ENCODE data around the gene OTUB1. TPM values are rescaled to one million over a fixed set of nuclear protein-coding genes. Genes with fewer than 3 reads are reported as not detected.
"Not testable (repeated sequence)": the region's sequence is repeated elsewhere in the genome, so short reads cannot be mapped to it uniquely, and the experiment has no call there.

Gene OTUB1, protein sequence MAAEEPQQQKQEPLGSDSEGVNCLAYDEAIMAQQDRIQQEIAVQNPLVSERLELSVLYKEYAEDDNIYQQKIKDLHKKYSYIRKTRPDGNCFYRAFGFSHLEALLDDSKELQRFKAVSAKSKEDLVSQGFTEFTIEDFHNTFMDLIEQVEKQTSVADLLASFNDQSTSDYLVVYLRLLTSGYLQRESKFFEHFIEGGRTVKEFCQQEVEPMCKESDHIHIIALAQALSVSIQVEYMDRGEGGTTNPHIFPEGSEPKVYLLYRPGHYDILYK
- 45.5 TPM for polyA plus RNA-seq (ENCODE audit: insufficient read length)

GRCh38 chr11:63986156-63986931 is at the start of gene OTUB1:
TSS of gene OTUB1 (plus strand) at chr11:63986438. CDS start at chr11:63986457, 19 bp downstream.
- DNase-seq (ENCODE audit: low read depth), result peak; percentile 62

DNA sequence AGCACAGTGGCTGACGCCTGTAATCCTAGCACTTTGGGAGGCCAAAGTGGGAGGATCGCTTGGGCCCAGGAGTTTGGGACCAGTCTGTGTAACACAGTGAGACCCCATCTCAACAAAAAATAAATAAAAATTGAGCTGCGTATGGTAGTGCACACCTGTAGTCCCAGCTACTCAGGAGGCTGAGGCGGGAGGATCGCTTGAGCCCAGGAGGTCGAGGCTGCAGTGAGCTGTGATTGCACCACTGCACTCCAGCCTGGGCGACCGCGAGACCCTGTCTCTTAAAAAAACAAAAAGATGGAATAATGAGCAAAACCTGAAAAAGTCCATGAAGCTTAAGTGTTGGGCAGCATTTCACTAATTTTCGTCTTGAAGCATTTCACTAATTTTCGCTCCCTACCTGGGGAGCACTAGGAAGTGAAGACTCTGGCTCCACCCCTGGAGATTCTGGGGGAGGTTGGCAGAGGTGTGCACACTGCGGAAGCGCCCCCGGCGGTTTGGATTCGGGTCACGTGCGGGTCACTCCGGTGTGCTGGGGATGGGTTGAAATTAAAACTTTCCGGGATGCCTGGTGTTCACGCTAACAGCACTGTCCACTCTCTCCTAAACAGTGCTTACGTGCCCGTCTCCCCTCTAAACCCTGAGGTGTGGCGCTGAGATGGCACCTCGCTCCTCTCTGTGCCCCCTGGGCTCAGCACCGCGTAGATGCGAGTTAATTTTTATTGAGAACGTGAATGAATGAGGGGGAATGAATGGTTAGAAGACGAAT is 48.3 kb upstream of the OTUB1 start:
- no peak for DNase-seq (ENCODE audit: low read depth)

- DNase-seq (ENCODE audit: low read depth), result no peak
Measured at GRCh38 chr11:63938479-63939396, 47.5 kb upstream of the OTUB1 start, which contains the start of gene NAA40. TSS of gene NAA40 (plus strand) at chr11:63939002. CDS start at chr11:63939097, 95 bp downstream.

- no peak for DNase-seq (ENCODE audit: low read depth)
Measured at GRCh38 chr11:63939397-63939891, 46.8 kb upstream of the OTUB1 start.

DNA sequence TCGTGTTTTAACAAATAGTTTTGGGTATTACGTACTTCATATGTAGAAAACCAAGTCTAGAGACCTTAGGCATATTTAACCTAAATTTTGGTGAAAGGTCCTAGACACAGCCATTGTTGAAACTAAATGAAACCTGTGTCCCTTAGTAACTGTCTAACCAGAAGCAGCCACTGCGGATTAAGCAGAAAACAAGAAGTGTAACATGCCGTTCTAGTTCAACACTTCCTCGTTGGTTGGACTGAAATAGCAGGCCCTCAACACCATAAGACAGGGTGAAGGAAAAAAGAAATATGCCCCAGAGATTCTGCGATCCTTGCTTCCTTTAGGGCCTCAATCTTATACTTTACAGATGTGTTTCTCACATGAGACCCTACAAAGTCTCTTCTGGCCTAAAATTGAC is 45.5 kb upstream of the OTUB1 start:
- DNase-seq (ENCODE audit: low read depth), result no peak

GRCh38 chr11:63941901-63942300 is 44.3 kb upstream of the OTUB1 start:
- DNase-seq (ENCODE audit: low read depth), result no peak

GRCh38 chr11:63942803-63943202 is 43.4 kb upstream of the OTUB1 start:
- no peak for DNase-seq (ENCODE audit: low read depth)

DNA sequence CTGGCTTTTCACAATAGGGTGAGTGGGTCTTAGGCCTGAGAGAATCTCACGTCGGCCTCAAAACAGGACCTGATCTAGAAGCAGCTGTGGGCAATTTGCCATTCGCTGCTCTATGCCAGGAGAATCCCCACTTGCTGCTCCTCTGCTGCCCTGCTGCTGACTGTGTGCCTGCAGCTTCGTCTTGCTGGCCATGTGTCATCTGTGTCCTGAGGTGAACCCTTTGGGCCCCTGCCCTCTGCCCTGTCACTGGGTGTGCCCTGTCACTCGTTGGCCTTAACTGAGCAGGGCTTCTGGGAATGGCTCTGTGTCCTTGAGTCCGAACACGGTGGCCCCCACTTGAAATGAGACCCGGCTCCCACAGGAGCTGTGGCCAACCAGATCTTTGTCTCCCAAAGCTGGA is 41.3 kb upstream of the OTUB1 start:
- DNase-seq (ENCODE audit: low read depth), result no peak

DNA sequence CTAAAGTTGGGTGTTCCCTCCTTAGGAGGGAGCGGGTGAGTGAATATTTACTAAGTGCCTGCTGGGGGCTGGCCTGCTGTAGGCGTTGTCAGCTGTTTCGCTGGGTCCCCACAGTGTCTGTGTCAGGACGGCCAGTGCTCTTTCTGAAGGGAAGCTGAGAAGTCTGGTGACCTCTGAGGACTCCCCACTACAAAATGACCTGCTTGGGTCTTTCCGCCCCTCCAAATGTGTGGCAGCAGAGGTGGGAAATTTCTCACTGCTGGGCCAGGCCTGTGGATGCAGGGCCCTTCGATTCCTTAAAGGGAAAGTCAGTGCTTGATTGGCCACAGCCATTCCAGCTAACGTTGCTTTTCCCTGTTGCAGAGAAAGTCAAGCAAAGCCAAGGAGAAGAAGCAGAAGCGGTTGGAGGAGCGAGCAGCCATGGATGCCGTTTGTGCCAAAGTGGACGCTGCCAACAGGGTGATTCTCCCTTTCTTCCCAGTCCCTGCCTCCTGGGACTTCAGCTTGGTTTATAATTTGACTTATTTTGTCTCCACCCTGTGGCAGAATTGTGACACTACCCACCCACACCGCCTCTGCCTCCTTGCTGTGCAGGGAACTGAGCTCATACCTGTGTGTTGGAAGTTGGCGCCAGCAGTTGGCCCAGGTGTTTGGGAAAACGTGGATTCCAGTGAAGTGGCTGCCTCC is 40.6 kb upstream of the OTUB1 start:
- DNase-seq (ENCODE audit: low read depth), result peak; percentile 46

DNA sequence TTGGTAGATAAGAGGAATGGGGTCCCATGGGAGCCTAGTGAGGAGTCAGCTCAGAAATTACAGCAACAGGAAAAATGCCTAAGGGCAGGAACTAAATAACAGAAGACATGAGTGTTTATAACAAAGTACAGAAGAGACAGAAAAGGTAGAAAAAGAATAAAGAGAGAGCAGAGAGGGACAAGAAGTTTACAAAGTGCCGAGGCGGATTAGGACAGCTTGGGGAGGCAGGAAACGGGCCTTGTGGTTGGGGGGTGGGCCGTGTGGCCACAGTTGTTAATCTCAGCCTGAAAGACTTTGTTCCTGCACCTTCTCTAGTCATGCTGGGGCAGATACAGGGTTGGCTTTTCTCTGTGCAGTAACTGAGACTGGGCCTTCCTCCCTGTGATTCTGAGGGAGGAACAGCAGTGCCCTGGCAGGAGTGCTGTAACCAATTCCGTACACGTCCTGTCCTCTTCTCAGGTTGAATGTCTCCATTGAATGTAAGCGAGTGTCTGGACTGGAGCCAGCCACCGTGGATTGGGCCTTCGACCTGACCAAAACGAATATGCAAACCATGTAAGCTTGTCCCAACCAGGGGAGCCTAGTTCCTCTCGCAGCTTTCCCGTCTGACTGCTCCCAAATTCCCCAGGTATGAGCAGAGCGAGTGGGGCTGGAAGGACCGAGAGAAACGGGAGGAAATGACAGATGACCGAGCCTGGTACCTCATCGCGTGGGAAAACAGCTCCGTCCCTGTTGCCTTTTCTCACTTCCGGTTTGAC is 34.3 kb upstream of the OTUB1 start:
- DNase-seq (ENCODE audit: low read depth), result no peak

DNA sequence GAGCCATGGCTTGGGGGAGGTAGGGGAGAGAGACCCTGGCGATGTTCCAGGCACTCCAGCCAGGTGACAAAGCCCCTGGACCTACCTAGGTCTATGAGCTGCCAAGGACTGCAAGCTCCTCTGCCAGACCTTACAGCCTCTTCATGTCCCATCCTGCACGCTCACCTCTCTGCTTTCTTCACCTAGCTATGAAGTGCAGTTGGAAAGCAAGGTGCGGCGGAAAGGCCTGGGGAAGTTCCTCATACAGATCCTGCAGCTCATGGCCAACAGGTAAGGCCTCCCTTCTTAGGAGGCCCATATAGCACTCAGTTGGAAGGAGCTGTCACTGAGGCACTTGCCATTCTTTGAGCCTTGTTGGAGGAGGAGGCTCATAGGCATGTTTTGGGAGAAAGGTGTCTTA is 33.7 kb upstream of the OTUB1 start:
- DNase-seq (ENCODE audit: low read depth), result no peak

- DNase-seq (ENCODE audit: low read depth), result no peak
Measured at GRCh38 chr11:63958008-63958407, 28.2 kb upstream of the OTUB1 start.

GRCh38 chr11:63961608-63962412 is 24.4 kb upstream of the OTUB1 start:
- DNase-seq (ENCODE audit: low read depth), result no peak

DNA sequence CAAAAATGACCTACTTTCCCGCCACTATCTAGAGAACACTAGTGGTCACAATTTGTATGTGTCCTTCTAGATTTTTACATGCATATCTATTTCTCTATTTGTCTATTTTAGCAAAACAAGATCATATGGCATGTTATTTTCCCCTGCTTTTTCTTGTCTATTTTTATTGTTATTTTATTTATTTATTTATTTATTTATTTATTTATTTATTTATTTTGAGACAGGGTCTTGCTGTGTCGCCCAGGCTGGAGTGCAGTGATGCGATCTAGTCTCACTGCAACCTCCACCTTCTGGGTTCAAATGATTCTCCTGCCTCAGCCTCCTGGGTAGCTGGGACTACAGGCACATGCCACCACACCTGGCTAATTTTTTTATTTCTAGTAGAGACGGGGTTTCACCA is 22.3 kb upstream of the OTUB1 start:
- not testable (repeated sequence) for DNase-seq (ENCODE audit: low read depth)

DNA sequence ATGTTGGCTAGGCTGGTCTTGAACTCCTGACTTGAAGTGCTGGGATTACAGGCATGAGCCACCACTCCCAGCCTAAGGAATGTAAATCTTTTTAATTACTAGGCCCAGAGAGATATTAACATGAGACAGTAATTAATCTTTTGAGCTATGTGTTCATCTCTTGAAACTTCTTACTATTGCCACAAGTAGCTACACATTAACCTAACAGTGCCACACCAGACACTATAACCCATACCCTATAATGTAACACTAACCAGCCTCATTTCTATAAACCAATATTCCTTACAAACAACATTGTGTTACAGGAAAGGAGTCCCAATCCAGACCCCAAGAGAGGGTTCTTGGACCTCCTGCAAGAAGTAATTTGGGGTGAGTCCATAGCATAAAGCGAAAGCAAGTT is 19.8 kb upstream of the OTUB1 start:
- DNase-seq (ENCODE audit: low read depth), result no peak

DNA sequence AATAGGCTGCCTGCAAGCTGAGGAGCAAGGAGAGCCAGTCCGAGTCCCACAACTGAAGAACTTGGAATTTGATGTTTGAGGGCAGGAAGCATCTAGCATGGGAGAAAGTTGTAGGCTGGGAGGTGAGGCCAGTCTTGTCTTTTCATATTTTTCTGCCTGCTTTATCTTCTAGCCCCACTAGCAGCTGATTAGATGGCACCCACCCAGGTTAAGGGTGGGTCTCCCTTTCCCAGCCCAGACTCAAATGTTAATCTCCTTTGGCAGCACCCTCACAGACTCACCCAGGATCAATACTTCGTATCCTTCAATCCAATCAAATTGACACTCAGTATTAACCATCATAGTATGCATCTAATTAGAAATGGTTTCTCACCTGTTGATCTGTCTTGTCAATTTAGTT is 16.8 kb upstream of the OTUB1 start:
- no peak for DNase-seq (ENCODE audit: low read depth)

GRCh38 chr11:63970902-63971301 is 15.3 kb upstream of the OTUB1 start:
- no peak for DNase-seq (ENCODE audit: low read depth)

DNA sequence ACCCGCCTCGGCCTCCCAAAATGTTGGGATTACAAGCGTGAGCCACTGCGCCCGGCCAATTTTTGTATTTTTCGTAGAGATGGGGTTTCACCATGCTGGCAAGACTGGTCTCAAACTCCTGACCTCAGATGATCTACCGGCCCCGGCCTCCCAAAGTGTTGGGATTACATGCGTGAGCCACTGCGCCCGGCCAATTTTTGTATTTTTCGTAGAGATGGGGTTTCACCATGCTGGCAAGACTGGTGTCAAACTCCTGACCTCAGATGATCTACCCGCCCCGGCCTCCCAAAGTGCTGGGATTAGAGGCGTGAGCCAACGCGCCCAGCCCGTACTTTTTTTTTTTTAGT is 12.4 kb upstream of the OTUB1 start:
- not testable (repeated sequence) for DNase-seq (ENCODE audit: low read depth)

Data from forelimb muscle (tissue), 1 donor.